Central memory CD4-positive, alpha-beta T cell (primary cell): ENCODE data around the gene ITGB7.
"Not testable (repeated sequence)": the region's sequence is repeated elsewhere in the genome, so short reads cannot be mapped to it uniquely, and the experiment has no call there.

Experiments
- DNase-seq: peaks from one replicate; pipeline ENCODE4 v3.0.0; 2022

The ITGB7 gene

DNA sequence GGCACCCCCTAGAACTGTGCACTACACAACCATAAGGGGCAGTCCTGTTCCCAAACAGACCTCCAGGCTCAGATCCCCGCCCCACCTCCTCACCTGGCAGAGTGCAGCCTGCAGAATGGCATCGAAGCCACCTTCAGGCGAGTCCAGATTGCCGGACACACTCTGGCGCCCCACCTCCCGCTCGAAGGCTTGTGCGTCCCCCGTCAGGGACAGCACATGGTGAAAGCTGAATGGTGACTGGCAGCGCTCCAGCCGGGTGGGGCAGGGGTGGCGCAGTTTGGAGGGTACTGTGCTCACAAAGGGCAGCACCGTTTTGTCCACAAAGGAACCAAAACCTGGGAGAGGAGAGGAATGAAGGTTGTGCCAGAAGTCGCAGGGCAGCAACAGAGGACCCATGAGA is 10.6 kb downstream of the ITGB7 start:
- DNase-seq = no peak

DNA sequence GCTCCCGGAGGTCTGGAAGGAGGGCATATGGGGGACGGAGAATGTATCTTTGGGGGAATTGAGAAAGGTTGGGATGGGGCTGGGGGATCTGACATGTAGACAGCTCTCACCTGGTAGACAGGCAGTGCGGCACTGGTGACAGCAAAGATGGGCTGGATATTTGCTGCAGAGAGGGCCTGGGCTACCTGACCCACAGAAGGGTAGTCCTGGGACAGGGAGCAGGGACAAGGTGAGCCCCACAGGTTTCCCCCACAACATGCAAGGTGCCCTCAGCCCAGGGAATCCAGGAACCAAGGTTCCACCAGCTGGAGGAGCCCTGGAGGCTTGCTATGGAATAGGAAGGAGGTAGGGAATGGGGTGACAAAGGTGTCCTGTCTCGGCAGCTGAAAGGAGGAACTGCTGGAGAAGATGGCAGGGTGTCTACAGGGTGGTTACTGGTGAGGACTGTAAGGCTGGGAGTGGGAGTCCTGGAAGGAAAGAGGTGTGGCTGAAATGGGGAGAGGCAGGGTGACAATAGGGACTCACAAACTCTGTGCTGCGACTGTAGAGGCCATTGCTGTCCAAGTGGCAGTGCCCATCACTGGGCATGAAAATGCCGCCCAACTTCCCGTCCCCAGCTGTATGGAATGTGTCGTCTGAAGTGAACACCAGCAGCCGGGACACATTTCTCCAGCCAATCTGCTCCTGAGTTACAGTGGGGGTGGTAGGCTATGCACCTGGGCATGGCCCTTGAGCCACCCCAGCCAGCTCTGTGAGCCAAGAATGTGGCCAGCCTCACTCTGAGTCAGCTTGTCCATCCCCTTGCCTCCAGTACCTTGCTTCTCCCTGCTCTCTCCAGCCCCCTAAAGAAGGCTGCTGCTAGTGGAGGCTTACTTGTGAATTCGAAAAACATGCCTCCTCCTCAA is 11.3 kb downstream of the ITGB7 start:
- no peak for DNase-seq

DNA sequence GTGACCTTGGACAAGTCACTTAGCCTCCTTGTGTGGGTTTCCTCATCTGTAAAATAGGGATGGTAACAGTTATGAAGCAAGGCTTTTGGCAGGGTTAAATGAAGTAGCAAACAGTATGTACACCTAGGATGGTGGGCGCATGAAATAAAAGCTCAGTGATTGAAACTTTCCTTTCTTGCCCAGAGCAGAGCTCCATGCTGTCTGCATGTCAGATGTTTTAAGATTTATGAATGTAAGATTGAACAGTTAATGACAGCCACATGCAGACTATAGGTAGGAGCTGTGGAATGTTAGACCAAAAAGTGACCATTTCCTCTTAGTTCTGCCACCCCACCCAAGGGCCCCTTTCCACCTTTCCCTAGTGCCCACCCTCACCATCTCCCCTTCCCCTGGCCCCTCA is 12.1 kb downstream of the ITGB7 start:
- no peak for DNase-seq

DNA sequence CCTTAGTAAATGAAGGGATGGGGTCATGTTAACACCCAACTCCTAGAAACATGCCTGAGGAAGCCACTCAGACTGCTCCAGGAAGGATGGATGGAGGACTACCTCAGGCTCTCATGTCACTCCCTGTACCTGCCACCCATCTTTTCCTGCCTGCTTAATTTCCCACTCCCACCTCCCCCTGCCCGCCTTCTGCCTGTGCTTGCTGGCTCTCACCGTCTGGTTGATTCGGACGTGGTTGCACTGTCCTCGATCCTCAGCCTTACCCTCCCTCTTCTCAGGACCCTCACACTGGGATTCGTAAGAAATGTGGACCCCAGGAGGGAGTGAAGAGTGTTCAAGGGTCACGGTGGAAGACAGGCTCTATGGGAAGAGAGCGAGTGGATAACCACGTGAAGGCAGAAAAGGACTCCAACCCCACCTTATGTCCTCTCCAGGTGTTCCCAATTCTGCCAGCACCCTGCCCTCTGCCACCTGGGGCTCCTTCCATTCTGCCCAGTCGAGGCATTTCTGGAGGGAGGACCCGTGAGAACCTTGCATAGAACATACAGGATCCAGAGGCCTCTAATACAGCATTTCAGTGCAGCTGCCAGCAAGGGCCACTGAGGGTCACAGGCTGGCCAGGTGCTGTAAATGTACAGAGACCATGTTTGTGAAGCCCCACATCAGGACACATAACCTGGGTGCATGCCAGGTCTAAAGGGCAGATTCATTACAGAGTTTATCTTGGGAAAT is 12.9 kb downstream of the ITGB7 start:
- DNase-seq = no peak

DNA sequence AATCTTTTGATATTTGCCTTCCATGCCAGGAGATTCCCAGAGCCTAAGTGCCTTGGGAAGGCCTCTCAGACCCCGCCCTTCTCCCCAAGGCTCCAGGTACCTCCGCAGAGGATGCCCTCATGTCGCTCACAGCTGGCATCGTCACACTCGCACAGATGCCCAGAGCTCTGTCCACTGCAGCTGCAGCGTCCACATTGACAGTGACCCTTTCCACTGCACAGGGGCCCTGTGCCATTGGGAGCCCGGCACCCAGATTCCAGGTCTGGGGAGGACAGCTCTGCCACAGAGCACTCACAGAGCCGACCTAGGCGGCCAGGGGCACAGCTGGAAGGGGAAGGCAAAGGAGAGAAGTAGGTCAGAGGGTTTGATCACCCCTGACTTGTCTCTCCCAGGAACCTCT is 14.0 kb downstream of the ITGB7 start:
- no peak for DNase-seq

DNA sequence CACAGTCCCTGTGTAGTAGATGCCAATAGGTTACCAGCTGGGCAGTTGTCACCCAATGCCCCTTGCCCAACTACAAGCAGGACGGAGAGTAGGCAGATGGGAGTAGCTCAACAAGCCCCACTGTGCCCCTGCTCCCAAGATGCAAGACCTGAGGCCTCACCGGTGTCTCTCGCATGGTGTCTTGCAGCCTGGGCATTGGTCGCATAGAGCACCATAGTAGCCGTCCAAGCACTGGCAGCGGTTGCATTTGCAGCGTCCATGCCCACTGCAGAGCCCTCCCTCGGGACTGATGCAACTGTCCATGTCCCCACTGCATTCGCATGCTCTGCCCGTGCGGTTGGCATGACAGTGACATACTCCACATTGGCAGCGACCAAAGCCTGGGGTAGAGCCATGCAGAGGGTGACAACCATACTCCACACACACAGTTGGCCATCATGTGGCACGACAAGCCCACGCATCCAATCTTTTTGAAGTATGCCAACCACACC is 14.5 kb downstream of the ITGB7 start:
- DNase-seq = no peak

DNA sequence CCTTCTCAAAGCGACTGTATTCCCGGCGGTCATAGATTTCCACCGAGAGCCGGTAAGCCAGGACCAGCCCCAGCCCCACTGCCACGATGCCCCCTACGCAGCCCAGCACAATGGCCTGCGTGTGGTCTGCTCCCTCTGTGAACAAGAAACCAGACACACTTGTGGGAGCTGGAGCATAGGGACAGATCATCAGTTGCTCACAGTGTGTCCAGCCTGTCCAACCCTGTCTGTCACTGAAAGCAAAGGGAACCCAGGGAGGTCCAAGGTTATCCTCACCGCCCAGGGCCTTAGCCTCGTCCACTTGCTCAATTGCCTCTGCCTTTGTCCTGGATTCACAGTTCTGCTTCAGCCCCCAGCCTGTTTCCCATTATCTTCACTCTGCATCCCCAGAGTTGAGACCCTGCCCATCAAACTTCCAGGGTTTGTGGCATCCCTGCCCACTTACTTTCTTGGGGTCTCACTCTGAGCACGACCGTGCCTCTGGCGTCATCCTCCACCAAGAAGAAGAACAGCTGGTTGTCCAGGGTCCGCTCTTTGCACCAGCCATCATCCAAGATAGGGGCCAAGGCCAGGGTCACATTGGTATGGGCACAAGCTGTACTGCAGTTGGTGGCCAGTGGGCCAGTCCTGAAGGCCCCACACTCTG is 15.0 kb downstream of the ITGB7 start:
- DNase-seq = no peak

DNA sequence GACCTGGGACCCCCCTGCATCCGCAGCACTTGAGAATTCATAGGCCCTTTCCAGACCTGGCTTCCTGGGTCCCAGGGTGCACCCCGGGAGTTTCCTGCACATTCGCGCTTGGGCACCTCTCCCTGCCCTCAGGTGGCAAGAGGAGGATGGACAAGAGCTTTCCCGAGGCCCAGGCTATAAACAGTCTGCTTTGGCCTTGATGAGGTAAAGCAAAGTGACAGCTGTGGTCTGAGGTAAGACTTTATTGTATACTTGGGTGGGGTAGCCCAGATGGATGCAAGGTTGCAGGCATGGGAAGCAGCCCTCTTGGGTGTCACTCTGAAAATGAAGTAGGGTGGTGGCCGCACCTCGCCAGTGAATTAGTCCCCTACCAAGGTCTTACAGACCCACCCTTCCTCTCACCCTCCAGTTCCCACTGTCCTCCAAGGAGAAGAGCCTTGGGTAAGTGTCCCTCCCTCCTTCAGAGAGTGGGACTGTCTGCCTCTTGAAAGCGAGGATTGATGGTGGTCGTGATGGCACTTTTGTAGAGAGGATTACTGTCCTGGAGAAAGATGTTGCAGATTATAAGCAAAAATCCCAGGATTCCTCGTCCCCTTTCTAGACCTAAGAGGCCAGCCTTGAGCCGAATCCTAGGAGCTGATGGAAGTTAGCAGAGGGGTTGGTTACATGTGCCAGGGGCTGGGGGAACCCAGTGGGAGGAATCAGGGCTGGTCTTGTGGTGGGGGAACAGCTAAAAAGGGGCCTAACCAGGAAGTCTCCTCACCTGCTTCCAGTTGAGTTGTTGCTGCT is 15.8 kb downstream of the ITGB7 start:
- no peak for DNase-seq

DNA sequence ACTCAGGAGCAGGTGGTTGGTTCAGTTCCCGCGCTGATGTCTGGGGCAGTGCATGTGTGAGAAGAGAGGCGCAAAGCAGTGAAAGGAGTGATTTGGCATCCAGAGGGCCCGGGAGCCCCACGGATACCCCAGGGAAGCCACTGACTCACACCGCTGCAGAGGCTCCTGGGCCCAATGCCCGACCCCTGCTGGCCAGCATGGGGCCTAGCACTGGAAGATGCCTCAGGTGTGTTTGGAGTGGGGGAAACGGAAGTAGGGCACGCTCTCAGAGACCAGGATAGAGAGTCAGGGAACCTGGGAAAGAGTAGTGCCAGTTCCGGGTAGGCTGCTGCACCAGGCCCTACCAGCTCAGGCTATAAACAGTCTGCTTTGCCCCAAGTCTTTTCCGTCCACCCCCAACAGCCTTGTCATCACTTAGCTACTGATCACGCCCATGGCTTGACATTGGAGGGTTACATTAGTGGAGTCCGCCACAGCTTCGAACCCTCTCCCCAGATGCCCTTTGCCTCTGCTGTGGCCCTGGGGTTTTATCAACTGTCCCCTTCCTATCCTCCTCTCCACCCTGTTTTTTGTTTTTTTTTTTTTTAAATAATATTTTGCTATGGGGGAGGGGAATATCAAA is 16.8 kb downstream of the ITGB7 start:
- DNase-seq = peak; percentile 41

DNA sequence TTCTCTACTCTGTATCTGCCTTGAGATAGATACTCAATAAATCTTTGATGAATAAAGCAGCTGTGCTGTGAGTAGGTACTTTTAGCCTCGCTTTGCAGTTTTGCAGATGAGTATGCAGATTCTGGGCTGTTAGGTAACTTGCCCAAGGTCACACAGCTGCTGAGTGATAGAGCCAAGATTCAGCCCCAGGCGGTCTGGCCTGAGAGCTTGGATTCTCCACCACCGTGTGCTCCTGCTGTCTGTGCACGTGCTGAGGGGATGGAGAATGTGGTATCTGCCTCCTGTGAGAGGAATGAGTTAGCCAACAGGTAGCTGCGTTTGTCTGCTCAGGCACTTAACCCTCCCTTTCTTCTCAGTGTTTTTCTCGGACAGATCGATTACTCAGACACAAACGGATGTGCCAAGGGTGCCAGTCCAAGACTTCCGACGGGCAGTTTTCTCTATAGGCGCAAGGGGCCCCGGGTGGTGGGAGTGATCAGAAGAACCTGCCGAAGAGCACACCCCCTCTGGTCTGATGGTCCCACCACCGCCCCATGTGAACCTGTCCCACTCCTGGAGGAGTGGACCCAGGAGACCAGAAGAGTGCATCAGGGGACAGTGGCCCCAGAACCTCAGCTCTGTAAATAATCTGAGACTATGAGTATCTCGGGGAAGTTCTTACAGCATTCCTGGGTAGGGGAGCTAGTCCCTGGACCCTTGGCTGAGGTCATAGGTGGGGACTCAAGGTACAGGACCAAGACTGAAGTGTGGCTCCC is 19.7 kb downstream of the ITGB7 start:
- no peak for DNase-seq

DNA sequence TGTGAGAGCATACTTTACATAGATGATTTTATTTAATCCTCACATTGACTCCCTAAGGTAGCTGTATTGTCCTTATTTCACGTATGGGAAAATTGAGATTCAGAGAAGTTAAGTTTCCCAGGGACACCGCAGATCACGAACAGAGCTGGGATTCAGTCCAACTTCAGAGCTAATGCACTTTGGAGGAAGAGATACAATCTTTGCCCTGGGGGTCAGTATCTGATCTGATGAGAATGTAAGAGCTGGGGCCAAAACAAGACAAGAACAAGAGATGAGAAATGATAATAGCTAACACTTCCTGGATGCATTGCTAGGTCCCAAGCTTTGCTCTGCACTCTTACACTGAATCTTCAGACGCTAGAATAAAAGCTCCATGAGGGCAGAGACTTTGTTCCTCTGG is 20.3 kb downstream of the ITGB7 start:
- no peak for DNase-seq

DNA sequence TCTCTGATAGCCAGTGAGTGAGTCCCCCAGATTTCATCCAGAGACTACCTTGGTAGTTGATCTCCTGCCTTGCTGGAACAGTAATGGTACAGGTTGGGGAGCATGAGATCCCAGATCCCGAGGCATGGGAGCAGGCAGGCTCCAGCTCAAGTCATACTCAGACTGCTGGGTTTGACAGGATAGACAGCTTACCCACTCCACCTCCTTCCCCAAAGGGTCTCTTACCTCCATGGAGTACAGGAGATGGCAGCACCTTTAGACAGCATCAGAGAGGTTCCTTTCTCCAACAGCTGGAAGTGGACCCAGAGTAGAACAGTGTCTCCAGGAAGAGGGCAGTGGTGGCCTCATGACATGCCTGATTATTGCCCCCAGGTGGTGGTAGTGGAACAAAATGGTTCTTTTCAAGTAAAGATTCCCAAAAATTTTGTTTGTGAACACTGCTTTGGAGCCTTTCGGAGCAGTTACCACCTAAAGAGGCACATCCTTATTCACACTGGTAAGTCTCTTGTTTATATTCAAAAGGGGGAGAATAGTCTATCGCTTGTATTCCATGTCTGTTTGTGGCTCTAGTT is 21.4 kb downstream of the ITGB7 start:
- DNase-seq = no peak

DNA sequence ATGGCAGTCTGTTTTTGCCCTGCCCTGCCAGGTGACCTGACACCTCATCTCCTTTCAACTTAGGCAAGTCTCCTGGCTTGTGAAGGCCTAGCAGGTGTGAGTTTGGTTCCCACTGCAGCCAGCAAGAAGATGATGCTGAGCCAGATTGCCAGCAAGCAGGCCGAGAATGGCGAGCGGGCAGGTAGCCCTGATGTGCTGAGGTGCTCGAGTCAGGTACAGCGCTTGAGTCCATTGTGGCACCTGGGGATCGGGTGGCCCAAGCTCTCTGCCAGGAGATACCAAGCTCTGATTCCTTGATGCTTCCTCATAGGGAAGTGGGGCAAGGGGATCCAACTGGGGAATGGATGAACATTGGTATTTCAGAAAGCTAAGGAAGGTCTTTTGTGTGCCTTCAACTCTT is 22.2 kb downstream of the ITGB7 start:
- DNase-seq = no peak

DNA sequence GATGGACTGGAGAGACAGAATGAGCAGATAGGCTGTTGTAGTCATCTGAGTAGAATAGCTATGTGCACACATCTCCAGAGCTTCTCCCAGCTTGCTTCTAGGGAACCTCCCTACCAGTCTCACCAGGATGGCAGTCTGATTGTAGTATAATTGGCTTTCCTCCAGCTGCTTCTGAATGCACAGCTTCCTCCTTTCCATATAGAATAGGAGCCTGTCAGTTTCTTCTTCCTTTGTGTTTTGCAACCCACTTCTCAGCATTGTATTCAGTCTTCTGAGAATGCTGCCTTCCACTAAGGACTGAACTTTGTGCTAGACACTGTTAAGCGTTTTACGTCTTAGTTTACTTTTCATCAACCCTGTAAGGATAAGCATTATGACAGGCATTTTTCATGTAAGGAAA is 24.1 kb downstream of the ITGB7 start:
- DNase-seq = no peak

DNA sequence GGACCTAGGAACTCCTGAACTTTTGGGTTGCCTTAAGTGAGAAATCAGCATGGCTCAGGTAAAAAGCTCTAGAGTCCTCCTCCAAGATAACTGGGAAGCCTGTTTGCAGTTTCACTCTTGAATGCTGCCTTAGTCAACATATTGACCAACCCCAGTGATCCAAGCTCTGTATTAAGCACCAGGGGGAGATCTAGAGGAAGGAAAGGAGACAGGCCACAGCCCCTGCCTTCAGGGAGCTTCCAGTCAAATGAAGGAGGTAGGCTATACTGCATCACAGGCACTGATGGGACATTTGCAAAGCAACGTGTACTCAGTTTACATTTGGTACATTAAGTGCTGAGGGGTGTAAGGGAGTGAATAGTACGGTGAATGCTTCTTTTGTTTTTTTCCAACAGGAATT is 25.1 kb downstream of the ITGB7 start:
- no peak for DNase-seq

DNA sequence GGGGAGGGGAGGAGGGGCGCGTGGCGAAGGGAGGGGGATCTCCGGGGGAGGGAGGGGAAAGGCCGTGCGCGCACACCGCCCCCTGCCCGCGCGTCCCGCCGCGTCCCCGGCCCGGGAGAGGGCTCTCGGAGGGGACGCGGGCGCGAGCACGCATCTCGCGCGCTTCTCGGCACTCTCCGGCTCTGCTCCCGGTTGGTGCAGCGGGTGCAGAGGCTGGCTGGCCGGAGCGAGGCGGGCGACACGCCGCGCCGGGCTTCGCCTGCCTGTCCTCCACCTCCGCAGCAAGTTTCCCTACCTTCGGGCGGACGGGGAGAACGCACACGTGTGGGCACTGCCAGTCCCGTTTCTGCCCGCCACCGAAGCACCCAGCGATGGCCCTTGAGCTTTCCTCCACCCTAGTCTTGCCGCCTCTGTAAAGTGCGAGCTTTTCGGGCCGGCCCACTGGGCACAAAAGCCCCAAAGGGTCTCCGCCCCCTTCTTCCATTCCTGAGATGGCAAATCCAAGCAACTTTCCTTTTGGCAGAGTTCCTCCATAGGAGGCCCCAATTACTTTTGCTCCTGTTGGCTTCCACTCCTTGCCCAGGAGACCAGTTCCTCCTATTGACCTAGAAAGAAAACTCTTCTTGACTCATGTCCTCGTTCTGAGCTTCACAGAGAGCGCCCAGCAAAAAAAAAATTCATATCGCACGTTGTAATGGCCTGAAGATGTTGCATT is 26.0 kb downstream of the ITGB7 start:
- no peak for DNase-seq

DNA sequence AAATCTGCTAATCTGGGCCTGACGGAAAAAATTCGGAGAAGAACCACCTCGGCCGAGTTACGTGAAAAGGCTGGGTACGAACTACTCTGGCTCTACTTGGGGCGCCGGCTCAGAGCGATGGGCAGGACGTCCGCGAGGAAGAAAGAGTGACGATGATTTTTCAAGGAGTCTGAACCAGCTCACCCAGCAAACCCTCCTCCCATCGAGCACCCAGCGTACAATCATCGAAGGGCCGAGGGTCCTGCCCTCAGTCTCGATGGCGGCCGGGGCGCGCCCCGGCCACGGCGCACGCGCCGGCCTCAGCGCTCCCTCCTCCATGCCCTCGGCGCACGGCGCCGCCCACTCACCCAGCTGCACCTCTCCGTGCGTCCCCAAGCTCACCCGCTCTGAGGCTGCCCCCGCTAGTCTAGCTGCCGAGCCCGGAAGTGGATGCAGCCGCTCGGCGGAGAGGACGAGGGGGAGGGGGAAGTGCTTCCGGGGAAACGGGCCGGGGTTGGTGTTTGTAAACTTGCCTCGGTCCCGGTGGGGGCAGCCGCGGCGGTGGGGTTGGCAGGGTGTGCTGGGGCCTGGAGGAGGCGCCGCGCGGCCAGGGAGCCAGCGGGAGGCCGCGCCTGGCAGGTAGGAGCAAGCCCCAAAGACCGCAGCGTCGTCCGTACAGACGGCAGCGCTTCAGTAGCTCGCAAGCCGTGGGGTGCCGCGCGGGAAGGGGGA is 26.7 kb downstream of the ITGB7 start, which contains the start of the genes CSAD and ZNF740:
Gene CSAD, minus strand, starts transcription at position 706 of the 711 bp plus-strand sequence. CDS start 7,455 bp downstream, outside the sequence.
Gene ZNF740, plus strand, starts transcription at position 503 of the 711 bp plus-strand sequence. CDS start 1,262 bp downstream, outside the sequence.
- DNase-seq = peak; percentile 97

DNA sequence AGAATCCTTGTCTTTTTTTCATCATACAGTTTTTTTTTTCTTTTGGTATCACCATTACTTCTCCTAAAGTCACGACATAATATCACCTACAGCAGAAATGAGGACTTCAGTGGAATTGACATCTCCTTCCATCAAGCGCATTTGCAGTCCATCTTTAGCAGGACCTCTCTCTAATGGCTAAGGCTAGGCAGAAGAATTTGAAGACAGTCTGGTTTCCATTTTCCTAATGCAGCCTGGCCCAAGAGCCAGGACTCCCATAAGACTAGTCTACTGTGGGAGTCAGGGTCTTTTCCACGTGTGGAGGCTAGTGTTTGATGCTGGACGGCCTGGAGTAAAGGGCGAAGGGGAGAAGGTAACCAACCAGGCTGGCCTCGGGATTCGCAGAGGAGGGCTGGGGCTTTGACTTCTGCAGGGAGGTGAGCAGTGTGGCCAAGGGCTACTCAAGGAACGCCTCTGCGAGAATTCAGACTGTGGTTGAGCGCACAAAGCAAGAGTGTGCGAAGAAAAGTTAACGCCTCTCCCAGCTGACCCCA is 27.3 kb downstream of the ITGB7 start:
- no peak for DNase-seq

DNA sequence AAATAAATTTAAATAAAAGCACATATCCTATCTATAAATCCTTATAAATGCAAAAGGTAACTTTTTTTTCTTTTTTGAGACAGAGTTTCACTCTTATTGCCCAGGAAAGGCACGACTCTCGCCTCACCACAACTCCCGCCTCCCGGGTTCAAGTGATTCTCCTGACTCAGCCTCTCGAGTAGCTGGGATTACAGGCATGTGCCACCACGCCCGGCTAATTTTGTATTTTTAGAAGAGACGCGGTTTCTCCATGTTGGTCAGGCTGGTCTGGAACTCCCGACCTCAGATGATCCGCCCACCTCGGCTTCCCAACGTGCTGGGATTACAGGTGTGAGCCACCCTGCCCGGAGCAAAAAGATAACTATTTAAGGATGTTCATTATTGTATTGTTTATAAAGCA is 28.2 kb downstream of the ITGB7 start:
- not testable (repeated sequence) for DNase-seq
